HG02571 (cell line): ENCODE measurements around the gene DNAAF1.
"Not testable (repeated sequence)": the region's sequence is repeated elsewhere in the genome, so short reads cannot be mapped to it uniquely, and the experiment has no call there.

Experiments
- ATAC-seq: cut with Tn5 transposase; IDR thresholded peaks from one replicate; pipeline ENCODE4 v1.9.1; 2021; ENCODE audit warnings: mild to moderate bottlenecking, moderate library complexity; ENCODE audit not compliant: unreplicated experiment

DNAAF1 gene

DNA sequence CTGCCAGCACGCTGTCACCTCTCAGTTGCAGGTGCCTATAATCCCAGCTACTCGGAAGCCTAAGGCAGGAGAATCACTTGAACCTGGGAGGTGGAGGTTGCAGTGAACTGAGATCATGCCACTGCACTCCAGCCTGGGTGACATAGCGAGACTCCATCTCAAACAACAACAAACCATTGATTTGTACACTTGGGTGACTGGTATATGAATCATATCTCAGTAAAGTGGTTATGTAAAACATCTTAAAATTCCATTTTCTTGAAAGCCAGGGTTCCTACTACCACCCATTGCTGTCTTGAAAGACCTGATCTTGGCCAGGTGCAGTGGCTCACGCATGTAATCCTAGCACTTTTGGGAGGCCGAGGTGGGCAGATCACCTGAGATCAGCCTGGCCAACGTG lies 60.0 kb downstream of the DNAAF1 start:
- not testable (repeated sequence) for ATAC-seq

DNA sequence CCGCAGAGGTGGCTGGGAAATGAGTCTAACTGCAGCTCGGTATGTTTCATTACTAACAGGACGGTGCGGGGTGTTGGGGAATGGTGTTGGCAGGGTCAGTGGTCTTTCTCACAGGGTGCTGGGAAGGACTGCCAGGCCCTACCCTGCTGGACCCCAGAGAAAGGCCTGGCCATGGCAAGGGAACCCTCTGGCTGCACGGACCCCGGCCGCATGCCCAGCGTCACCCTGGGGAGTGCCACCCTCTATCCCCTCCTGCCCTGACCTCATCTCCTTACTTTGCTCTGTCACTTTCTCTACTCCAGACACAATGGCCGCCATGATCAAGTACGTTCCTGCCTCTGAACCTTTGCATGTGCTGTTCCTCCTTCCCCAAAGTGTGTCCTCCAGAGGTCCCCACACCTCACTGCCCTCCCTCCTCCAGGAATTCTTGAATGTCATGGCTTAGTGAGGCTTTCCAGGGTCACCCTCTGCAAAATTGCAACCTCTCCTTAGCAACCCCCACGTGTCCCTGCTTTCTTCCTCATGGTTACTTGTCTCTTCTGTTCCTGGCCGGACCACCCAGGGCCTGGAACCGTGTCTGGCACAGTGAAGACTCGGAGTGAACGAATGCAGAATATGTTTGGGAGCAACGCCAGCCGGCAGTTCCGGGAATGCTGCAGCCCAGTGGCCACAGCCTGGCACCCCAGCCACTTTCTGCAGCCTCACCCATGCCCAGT lies 61.0 kb downstream of the DNAAF1 start:
- ATAC-seq = no peak

DNA sequence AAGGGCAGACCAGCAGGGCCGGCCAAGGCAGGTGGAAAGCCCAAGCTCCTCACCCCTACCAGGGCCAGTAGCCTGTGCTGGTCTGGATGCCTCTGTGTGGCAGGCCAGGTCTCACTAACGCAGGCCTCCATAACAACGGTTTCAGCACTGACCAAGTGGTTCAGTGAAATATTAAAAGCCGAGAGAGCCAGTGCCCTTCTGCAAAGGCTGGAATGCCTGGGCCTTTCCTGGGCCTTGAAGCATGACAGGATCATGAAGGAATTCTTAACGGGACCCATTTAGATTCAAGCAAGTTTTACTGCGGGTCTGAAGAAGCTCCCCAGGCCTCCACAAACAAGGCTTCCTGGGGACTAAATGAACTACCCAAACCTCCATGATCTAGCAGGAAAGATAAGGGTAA lies 62.1 kb downstream of the DNAAF1 start:
- no peak for ATAC-seq

DNA sequence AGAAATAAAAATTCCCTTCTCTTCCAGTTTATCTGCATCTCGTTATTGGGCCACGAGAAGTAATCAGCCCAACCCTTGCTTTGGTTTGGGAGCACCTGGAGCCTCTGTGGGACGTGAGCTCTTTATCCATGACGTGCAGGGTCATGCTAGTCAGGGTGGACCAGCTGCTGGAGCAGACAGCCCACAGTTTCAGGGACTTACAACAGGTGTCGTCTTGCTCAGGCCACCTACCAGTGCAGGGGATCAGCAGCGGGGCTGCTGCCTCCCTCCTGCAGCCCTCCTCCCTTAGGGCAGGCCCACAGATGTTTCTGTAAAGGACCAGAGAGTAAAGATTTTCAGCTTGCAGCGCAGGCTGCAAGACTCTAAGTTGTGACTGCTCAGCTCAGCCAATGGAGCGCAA lies 62.8 kb downstream of the DNAAF1 start:
- ATAC-seq = no peak

DNA sequence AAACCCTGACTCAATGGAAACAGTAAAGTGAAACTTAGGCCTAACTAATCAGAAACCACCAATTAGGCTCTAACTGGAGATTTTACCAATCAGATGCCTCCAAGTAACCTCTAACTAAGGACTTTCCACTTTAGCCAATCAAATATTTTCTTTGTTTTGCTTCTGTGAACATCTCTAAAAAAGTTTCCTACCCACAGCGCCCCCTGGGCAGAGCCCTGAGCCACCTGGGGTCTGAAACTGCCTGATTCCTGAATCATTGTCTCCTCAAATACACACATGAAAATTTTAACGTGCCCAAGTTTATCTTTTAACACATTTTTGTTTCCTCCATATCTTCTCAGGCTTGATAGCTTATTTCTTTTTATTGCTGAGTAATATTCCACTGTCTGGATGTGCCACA lies 64.9 kb downstream of the DNAAF1 start:
- no peak for ATAC-seq

DNA sequence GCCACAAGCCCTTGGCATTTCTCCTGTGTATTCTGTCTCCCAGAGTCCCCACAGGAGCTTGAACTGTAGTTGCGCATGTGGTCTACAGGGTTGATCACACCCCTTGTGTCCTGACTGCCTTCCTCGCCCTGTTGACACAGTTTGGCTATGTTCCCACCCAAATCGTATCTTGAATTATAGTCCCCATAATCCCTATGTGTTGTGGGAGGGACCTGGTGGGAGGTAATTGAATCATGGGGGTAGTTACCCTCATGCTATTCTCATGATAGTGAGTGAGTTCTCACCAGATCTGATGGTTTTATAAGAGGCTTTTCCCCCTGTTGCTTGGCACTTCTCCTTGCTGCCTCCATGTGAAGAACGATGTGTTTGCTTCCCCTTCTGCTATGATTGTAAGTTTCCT lies 67.0 kb downstream of the DNAAF1 start:
- no peak for ATAC-seq

DNA sequence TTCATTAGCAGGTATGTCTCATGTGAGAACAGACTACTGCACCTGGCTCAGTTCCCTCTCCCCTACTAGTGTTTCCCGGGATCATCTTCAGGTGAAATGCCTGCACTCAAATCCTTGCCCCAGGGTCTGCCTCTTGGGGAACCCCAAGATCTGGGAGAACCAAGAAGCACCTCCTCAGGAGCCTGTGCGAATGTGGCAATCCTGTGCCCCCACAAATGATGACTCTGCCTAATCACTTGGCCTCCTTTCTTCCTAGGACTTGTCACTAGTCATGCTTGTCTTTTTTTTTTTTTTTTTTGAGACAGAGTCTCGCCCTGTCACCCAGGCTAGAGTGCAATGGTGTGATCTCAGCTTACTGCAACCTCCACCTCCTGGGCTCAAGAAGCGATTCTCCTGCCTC lies 67.5 kb downstream of the DNAAF1 start:
- no peak for ATAC-seq

DNA sequence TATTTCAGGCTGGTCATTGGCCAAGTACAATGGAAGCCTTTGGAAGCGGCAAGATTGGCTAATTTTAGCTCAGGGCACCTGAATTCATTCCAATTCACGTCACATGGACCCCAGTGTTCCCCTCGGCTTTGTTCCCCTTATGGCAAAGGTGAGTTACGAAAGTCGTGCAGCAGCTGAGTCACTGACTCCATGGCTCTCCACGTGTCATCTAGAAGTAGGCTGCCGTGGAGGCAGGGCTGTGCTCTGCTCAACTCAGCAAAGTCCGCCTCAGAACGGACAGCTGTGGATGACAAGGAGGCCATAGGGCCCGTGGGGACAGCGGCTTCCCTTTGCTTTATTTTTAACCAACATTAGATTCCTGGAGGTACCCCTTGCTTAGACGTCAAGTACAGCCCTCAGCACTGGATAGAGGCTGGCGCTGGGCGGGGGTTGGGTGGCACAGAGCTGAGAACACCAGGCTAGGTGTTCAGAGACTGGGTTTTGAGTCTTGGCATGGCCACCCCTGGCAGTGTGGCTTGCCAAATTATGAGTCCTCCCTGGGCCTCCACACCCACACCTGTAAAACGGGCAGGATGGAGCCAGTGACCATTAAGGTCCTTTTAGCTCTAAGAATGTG lies 69.5 kb downstream of the DNAAF1 start:
- ATAC-seq = no peak

DNA sequence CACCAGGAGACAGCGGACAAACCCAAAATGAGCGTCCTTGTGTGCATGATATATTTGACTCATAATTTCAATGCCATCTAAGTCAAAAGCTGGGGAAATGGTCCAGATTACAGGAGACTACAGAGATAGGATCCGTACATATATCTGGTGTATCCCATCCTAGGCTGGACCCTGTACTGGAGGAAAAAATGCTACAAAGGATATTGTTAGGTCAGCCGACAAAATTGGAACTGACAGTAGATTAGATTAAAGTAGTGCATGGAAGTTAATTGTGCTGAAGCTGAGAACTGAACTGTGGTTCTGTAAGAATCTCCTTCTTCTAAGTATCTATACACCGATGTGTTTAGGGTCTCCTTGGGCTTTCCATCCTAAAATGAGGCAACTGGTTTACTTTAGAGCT lies 70.4 kb downstream of the DNAAF1 start:
- ATAC-seq = no peak

DNA sequence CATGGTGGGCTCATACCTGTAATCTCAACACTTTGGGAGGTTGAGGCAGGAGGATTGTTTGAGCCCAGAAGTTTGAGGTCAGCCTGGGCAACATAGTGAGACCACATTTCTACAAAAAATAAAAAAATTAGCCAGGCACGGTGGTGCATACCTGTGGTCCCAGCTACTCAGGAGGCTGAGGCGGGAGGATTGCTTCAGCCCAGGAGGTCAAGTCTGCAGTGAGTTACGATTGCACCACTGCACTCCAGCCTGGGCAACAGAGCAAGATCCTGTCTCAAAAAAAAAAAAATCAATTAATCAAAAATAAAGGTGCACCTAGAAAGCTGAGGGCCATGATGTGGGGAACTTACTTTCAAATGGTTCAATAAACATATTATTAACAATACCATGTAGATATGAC lies 71.0 kb downstream of the DNAAF1 start:
- not testable (repeated sequence) for ATAC-seq

DNA sequence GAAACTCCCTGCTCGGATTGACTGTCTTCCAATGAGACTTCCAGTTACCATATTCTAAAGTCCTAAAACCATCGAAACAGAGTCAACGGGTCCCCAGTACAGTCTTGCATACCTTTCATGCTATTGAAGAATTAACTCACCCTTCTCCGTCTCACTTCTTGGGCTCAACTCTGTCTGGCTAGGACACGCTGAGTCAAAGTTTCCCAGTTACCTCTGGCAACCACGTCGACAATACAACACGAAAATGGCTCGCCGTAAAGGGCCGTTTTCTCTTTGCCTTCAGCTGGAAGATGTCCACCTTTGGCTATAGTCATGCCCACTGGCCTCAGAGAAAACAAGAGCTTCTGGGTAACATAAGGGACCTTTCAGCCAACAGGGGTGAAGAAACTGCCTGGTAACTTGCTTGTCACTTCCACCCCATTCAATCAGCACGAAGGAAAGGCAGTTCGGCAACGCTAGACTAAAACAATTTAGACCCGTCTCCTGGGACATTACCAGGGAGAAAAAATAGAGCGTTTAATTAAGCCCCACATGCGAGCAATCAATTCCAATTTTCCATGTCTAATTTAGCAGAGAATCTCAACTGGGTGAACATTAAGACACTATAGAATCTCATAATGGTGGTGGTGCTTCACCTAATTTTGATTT lies 73.2 kb downstream of the DNAAF1 start:
- no peak for ATAC-seq

DNA sequence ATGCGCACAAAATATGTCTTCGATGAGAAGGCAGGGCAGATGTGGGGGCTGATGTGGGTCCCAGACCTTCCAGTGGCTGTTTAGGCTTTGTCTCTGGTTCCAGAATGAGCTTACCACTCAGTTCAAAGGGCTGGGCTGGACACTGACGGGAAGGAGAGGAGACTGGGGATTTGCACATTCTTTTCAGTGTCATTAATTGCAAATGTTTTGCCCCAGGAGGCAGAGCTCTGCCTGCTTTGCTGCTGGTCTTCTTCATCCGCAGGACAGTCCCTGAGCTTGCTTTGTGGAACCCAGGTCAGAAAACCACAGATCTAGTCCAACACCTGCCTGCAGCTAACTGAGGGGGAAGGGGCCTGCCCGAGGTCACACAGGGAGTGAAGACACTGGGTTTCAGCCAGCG lies 73.8 kb downstream of the DNAAF1 start:
- no peak for ATAC-seq

DNA sequence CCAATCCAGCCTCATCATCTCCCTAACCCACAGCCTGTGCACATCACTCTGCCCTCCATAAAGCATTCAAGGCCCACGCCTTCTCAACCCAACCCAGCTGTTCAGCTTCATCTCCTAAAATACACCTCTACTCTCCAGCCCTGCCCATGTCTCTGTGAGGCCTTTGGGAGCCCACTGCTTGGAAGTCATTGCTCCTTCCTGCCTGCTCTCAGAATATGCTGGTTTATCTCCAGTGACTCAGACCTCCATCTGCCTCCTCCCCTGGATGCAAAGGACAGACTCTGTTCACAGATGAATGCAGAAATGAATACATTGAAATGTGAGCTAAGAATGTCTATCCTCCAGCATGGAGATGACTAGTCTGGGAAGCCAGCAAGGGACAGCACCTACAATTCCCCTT lies 75.7 kb downstream of the DNAAF1 start:
- ATAC-seq = no peak

DNA sequence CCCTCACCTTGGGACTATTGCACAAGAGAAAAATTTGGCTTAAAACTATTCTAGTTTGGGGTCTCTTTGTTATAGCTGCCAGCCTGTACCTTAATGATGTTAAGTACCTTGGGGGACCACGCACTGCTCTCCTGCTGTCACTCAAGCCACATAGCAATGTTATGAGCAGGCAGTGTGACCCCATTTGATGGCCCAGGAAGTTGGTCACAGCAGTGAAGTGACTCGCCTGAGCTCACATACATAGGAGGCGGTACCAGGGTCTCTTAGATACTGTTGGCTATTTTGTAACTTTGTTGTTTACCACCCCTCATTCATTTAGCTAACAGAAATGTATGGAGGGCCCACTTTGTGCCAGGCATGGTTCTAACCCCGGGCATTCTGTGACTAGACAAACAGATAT lies 78.3 kb downstream of the DNAAF1 start:
- no peak for ATAC-seq

DNA sequence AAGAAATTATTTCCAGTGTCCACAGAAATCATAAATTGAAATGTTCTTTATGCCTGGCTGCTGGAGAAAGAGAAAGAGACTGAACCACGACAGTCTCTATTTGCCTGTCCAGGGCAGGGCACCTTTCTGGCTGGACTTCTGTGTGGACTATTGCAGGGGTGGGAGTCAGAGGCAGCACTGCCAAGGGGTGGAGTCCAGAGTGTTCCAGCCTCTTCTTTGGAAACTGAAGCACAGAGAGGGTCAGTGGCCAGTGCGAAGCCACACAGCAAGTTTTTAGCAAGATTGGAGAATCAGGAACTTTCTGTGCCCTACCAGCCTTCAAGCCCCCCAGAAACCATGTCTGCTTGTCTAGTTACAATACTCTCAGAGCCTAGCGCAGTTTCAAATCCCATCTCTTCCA lies 79.4 kb downstream of the DNAAF1 start:
- no peak for ATAC-seq

DNA sequence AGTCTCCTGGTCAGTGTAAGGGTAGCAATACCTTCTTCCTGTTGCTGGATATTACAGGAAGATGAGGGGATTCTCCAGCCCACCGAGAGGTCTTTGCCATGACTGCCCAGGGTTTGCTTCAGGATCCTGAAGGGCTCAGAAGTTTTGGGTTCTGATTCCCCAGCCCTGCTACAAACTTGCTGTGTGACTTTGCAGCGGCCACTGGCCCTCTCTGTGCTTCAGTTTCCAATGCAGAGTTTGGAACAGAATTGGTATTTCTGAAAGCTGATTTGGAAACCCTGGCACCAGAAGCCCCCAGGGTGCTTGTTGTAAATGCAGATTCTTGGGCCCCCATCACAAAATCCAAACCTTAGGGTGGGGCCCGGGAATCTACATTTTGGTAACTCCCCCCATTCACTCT lies 80.0 kb downstream of the DNAAF1 start:
- no peak for ATAC-seq

DNA sequence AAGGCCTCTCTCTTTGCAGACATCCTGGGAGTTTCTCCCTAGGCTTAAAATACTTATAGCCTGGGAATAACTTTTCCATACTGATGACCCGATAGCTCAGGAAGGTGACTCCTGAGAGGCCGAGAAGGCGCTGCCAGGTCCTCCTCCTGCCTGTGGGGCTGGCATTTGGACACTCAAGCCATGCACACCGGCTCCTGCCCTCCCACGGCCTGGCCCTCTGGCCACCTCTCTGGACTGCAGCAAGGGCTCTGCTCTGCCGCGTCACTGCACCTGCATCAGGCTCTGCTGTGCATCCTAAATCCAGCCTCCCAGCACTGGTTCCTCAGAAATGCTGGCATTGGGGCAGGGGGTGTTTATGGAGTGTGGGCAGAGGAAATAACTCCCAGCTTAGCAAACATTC lies 80.5 kb downstream of the DNAAF1 start:
- no peak for ATAC-seq

DNA sequence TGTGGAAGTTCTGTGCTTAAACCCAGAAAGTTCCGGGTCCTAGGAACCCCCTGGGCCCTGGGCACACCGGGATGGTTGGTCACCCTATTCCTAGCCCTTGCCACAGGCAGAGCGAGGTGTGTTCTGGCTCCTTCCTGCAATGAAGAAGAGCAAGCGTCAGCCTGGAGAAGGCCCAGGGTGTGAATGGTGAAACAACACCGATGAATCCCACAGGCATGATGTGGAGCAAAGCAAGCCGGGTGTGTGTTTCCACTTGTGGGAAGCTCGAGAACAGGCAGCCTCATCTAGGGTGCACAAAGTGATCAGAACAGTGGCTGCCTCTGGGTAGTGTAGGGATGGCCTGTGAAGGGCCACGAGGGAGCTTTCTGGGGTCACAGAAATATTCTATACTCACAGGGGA lies 80.9 kb downstream of the DNAAF1 start:
- ATAC-seq = no peak
